Nephron (organoid): ENCODE data around the gene PTPRN2.
"Not testable (repeated sequence)": the region's sequence is repeated elsewhere in the genome, so short reads cannot be mapped to it uniquely, and the experiment has no call there.

Source experiments
- H3K27ac Mint-ChIP-seq, 3 experiments: 2 replicates each; pipeline ENCODE4 v1.8.0; 2020; ENCODE audit warnings: mixed read lengths in 3 of 3, mild to moderate bottlenecking in 2 of 3, moderate library complexity in 1 of 3
- H3K27me3 Mint-ChIP-seq: 2 replicates; pipeline ENCODE4 v1.8.0; 2021; ENCODE audit warnings: low read depth, mild to moderate bottlenecking, moderate library complexity, mixed read lengths
- H3K36me3 Mint-ChIP-seq: 2 replicates; pipeline ENCODE4 v1.8.0; 2020; ENCODE audit warnings: low read depth, mixed read lengths
- H3K4me1 Mint-ChIP-seq: 2 replicates; pipeline ENCODE4 v1.8.0; 2020; ENCODE audit warnings: mixed read lengths
- H3K4me3 Mint-ChIP-seq, 3 experiments: 2 replicates each; pipeline ENCODE4 v1.8.0; 2020; ENCODE audit warnings: mild to moderate bottlenecking in 3 of 3, mixed read lengths in 3 of 3, moderate library complexity in 2 of 3
- H3K9me3 Mint-ChIP-seq: 2 replicates; pipeline ENCODE4 v1.8.0; 2020; ENCODE audit warnings: mixed read lengths
- TF ChIP-seq, protein P1 (sequence below), 3 experiments: fragments of 200-600 bp; sonication (generic); IDR thresholded peaks; one replicate each; pipeline ENCODE4 v1.5.0; 2021; ENCODE audit warnings: antibody characterized with exemption in 3 of 3; ENCODE audit not compliant: unreplicated experiment in 3 of 3

PTPRN2 gene

GRCh38 chr7:158275711-158276413, 311.8 kb downstream of the PTPRN2 start:
- Mint-ChIP-seq H3K27ac (no peak overlapping the region), H3K4me1 (no peaks in the 10 kb centered on the region), H3K27me3 (peaks cover 12% of the 10 kb centered on the region), H3K36me3 (no peaks in the 10 kb centered on the region), H3K4me3 (no peak overlapping the region), H3K9me3 (peaks cover 5% of the 10 kb centered on the region)
- TF ChIP-seq, protein P1, sequence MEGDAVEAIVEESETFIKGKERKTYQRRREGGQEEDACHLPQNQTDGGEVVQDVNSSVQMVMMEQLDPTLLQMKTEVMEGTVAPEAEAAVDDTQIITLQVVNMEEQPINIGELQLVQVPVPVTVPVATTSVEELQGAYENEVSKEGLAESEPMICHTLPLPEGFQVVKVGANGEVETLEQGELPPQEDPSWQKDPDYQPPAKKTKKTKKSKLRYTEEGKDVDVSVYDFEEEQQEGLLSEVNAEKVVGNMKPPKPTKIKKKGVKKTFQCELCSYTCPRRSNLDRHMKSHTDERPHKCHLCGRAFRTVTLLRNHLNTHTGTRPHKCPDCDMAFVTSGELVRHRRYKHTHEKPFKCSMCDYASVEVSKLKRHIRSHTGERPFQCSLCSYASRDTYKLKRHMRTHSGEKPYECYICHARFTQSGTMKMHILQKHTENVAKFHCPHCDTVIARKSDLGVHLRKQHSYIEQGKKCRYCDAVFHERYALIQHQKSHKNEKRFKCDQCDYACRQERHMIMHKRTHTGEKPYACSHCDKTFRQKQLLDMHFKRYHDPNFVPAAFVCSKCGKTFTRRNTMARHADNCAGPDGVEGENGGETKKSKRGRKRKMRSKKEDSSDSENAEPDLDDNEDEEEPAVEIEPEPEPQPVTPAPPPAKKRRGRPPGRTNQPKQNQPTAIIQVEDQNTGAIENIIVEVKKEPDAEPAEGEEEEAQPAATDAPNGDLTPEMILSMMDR (IDR thresholded peaks at IDR 0.05; ENCODE audit: unreplicated experiment in 3 of 3), result no peak

DNA sequence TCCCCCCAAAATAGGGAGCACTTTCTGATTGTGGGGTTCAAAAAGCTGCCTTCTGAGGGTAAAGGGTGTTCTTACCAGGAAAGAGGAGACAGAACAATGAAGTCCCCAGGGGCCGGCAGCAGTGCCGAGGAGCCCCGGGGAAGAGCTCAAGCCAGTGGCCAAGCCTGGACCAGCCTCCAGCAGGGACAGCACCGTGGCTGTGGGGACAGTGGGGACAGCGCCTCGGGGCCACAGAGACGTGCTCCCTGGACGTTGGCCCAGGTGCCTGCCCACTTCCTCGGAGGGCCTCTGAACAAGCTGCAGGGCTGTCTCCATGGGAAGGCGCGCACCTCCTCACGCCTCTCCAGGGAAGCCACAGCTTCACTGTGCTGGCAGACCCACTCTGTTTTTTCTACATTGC, 312.6 kb downstream of the PTPRN2 start:
- H3K36me3 Mint-ChIP-seq, result no peaks in the 10 kb centered on the region
- peaks cover 6% of the 10 kb centered on the region for H3K27me3 Mint-ChIP-seq
- H3K4me1 Mint-ChIP-seq, result no peaks in the 10 kb centered on the region
- no peak overlapping the region for H3K4me3 Mint-ChIP-seq
- peaks cover 5% of the 10 kb centered on the region for H3K9me3 Mint-ChIP-seq
- TF ChIP-seq, protein P1 (IDR thresholded peaks at IDR 0.05; ENCODE audit: unreplicated experiment in 3 of 3), result no peak
- no peak overlapping the region for H3K27ac Mint-ChIP-seq

DNA sequence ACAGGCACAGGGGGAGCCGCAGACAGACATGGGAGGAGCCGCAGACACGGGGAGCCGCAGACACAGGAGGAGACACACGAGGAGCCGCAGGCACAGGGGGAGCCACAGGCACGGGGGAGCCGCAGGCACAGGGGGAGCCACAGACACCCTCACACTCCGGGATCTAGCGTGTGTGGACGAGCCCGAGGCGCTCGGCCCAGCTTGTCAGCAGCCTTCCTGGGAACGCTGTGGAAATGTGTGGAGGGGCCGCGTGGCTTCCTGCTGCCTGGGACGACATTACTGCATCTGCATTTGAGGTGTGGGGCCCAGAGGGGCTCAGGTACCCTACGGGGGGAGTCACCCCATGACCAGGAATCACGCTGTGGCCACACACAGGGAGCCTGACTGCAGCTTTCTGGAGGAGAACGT, 313.2 kb downstream of the PTPRN2 start:
- Mint-ChIP-seq H3K4me1 (no peaks in the 10 kb centered on the region), H3K9me3 (peaks cover 5% of the 10 kb centered on the region), H3K27ac (no peak overlapping the region), H3K4me3 (no peak overlapping the region), H3K27me3 (peaks cover 11% of the 10 kb centered on the region), H3K36me3 (no peaks in the 10 kb centered on the region)
- TF ChIP-seq, protein P1 (IDR thresholded peaks at IDR 0.05; ENCODE audit: unreplicated experiment in 3 of 3), result no peak

DNA sequence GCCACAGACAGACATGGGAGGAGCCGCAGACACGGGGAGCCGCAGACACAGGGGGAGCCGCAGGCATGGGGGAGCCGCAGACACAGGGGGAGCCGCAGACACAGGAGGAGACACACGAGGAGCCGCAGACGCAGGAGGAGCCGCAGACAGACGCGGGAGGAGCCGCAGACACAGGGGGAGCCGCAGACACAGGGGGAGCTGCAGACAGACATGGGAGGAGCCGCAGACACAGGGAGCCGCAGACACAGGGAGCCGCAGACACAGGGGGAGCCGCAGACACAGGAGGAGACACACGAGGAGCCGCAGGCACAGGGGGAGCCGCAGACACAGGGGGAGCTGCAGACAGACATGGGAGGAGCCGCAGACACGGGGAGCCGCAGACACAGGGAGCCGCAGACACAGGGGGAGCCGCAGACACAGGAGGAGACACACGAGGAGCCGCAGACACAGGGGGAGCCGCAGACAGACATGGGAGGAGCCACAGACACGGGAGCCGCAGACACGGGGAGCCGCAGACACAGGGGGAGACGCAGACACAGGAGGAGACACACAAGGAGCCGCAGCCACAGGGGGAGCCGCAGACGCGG, 313.8 kb downstream of the PTPRN2 start:
- H3K4me3 Mint-ChIP-seq, H3K4me1 Mint-ChIP-seq, H3K36me3 Mint-ChIP-seq, H3K27ac Mint-ChIP-seq, H3K9me3 Mint-ChIP-seq: not testable (repeated sequence)
- peaks cover 12% of the 10 kb centered on the region for H3K27me3 Mint-ChIP-seq

GRCh38 chr7:158273138-158273651, 314.4 kb downstream of the PTPRN2 start:
- Mint-ChIP-seq H3K36me3 (no peaks in the 10 kb centered on the region), H3K9me3 (peaks cover 5% of the 10 kb centered on the region), H3K27me3 (peaks cover 13% of the 10 kb centered on the region), H3K27ac (no peak overlapping the region), H3K4me1 (no peaks in the 10 kb centered on the region), H3K4me3 (no peak overlapping the region)
- TF ChIP-seq, protein P1 (IDR thresholded peaks at IDR 0.05; ENCODE audit: unreplicated experiment in 3 of 3), result no peak

GRCh38 chr7:158272509-158273137, 315.0 kb downstream of the PTPRN2 start:
- Mint-ChIP-seq H3K4me3 (no peak overlapping the region), H3K36me3 (no peaks in the 10 kb centered on the region), H3K9me3 (peaks cover 5% of the 10 kb centered on the region), H3K27ac (no peak overlapping the region), H3K27me3 (peaks cover 18% of the 10 kb centered on the region), H3K4me1 (no peaks in the 10 kb centered on the region)
- TF ChIP-seq, protein P1 (IDR thresholded peaks at IDR 0.05; ENCODE audit: unreplicated experiment in 3 of 3), result no peak
